Uterus (tissue), 2 donors: ENCODE results near the gene LRP1.
A peak's percentile ranks its signal among the peaks of the same experiment; 100 is the strongest.

Source experiments
- CTCF ChIP-seq, 4 experiments: fragments of 200-600 bp in 2 of 4; fragments of 450-650 bp in 2 of 4; sonication (generic) in 2 of 4; IDR thresholded peaks; one replicate each; pipeline ENCODE4 v1.5.1; 2016 to 2019; ENCODE audit warnings: antibody characterized with exemption in 4 of 4, mild to moderate bottlenecking in 2 of 4, moderate library complexity in 1 of 4
- POLR2A ChIP-seq, 2 donors: fragments of 450-650 bp; IDR thresholded peaks; one replicate each; pipeline ENCODE4 v1.6.1; 2016; ENCODE audit warnings: antibody characterized with exemption in 2 of 2, mild to moderate bottlenecking in 1 of 2, moderate library complexity in 1 of 2

GRCh38 chr12:57087691-57088353, 40.5 kb upstream of the LRP1 start:
- TF ChIP-seq CTCF (IDR thresholded peaks at IDR 0.05), result peak in 1 of 4 experiments; percentile 19
- peak; percentile 27 to 47 for TF ChIP-seq POLR2A (IDR thresholded peaks at IDR 0.05)
